Activated T-cell treated with anti-CD3 and anti-CD28 coated beads for 1 hour (primary cell): ENCODE measurements around the gene UFSP2.

Source experiments
- DNase-seq: peaks from one replicate; pipeline ENCODE4 v3.0.0-alpha.2; 2020; ENCODE audit warnings: low read depth

The UFSP2 gene

GRCh38 chr4:185352202-185352601 is 73.6 kb downstream of the UFSP2 start:
- DNase-seq: no peak

GRCh38 chr4:185351691-185352090 is 74.1 kb downstream of the UFSP2 start:
- no peak for DNase-seq
